IPS-11a (cell line): ENCODE measurements around the gene PLPPR1.

Experiments
- H3K4me3 ChIP-seq: one replicate; pipeline ENCODE4 v1.5.1; 2013; ENCODE audit warnings: low read depth, low read length, control low read depth

The PLPPR1 gene

GRCh38 chr9:101336091-101336490, 307.6 kb downstream of the PLPPR1 start:
- H3K4me3 ChIP-seq, result no peak overlapping the region

GRCh38 chr9:101337237-101337636, 308.7 kb downstream of the PLPPR1 start:
- H3K4me3 ChIP-seq, result no peak overlapping the region

GRCh38 chr9:101341958-101342357, 313.4 kb downstream of the PLPPR1 start:
- no peak overlapping the region for H3K4me3 ChIP-seq

- no peak overlapping the region for H3K4me3 ChIP-seq
Measured at GRCh38 chr9:101342595-101342994, 314.1 kb downstream of the PLPPR1 start.

GRCh38 chr9:101350285-101350684, 321.8 kb downstream of the PLPPR1 start:
- no peak overlapping the region for H3K4me3 ChIP-seq

- no peak overlapping the region for H3K4me3 ChIP-seq
Measured at GRCh38 chr9:101352892-101353463, 324.5 kb downstream of the PLPPR1 start.

GRCh38 chr9:101353683-101354082, 325.2 kb downstream of the PLPPR1 start:
- no peak overlapping the region for H3K4me3 ChIP-seq

GRCh38 chr9:101354143-101354764, 325.7 kb downstream of the PLPPR1 start:
- no peak overlapping the region for H3K4me3 ChIP-seq

- no peak overlapping the region for H3K4me3 ChIP-seq
Measured at GRCh38 chr9:101354765-101355708, 326.5 kb downstream of the PLPPR1 start.

GRCh38 chr9:101356619-101357018, 328.1 kb downstream of the PLPPR1 start:
- no peak overlapping the region for H3K4me3 ChIP-seq

- no peak overlapping the region for H3K4me3 ChIP-seq
Measured at GRCh38 chr9:101359679-101360078, 331.2 kb downstream of the PLPPR1 start.

- no peak overlapping the region for H3K4me3 ChIP-seq
Measured at GRCh38 chr9:101360647-101361046, 332.1 kb downstream of the PLPPR1 start.

GRCh38 chr9:101362450-101362849, 333.9 kb downstream of the PLPPR1 start:
- no peak overlapping the region for H3K4me3 ChIP-seq

GRCh38 chr9:101365181-101365580, 336.7 kb downstream of the PLPPR1 start:
- H3K4me3 ChIP-seq, result no peak overlapping the region

GRCh38 chr9:101366038-101366756, 337.7 kb downstream of the PLPPR1 start:
- no peak overlapping the region for H3K4me3 ChIP-seq

- H3K4me3 ChIP-seq, result no peak overlapping the region
Measured at GRCh38 chr9:101367323-101367722, 338.8 kb downstream of the PLPPR1 start.

GRCh38 chr9:101369286-101369685, 340.8 kb downstream of the PLPPR1 start:
- no peak overlapping the region for H3K4me3 ChIP-seq

GRCh38 chr9:101369884-101370531, 341.5 kb downstream of the PLPPR1 start:
- no peak overlapping the region for H3K4me3 ChIP-seq

- no peak overlapping the region for H3K4me3 ChIP-seq
Measured at GRCh38 chr9:101371813-101372212, 343.3 kb downstream of the PLPPR1 start.

- H3K4me3 ChIP-seq, result no peak overlapping the region
Measured at GRCh38 chr9:101372327-101373118, 344.0 kb downstream of the PLPPR1 start.
